Left lung (tissue), 10 donors: ENCODE data around the gene EGFR. TPM values are rescaled to one million over a fixed set of nuclear protein-coding genes. Genes with fewer than 3 reads are reported as not detected.

Source experiments
- ATAC-seq: fragments of 200-7000 bp; cut with Tn5 transposase; one replicate; pipeline ENCODE4 v1.9.1; 2020; ENCODE audit warnings: moderate library complexity
- DNase-seq, 4 donors: peaks; one replicate each; pipeline ENCODE4 v3.0.0-alpha.2; 2013 to 2020
- H3K27ac ChIP-seq, 2 donors: fragments of 200-600 bp; sonication (generic) in 1 of 2; one replicate each; pipeline versions ENCODE4 v1.5.0 to v1.8.0; 2020 to 2021
- H3K27me3 ChIP-seq, 2 donors: fragments of 200-600 bp; sonication (generic) in 1 of 2; one replicate each; pipeline versions ENCODE4 v1.5.0 to v1.8.0; 2020 to 2021
- H3K36me3 ChIP-seq, 2 donors: fragments of 200-600 bp; sonication (generic) in 1 of 2; one replicate each; pipeline versions ENCODE4 v1.5.0 to v1.8.0; 2020 to 2021
- H3K4me1 ChIP-seq, 2 donors: fragments of 200-600 bp; one replicate each; pipeline ENCODE4 v1.8.0; 2021
- H3K4me3 ChIP-seq, 2 donors: fragments of 200-600 bp; sonication (generic) in 1 of 2; one replicate each; pipeline versions ENCODE4 v1.5.0 to v1.8.0; 2020 to 2021; ENCODE audit warnings: mild to moderate bottlenecking in 1 of 2
- H3K9me3 ChIP-seq, 2 donors: fragments of 200-600 bp; sonication (generic) in 1 of 2; one replicate each; pipeline versions ENCODE4 v1.5.0 to v1.8.0; 2020 to 2021
- CTCF ChIP-seq, 2 donors: fragments of 200-600 bp; sonication (generic) in 1 of 2; IDR thresholded peaks; one replicate each; pipeline versions ENCODE4 v1.5.0 to v1.8.0; 2021; ENCODE audit warnings: antibody characterized with exemption in 2 of 2
- intact Hi-C, 2 donors: fragments of 100-400 bp; cut with DNase I; formaldehyde crosslinking; loops; one replicate each; pipeline versions ENCODE4 v1.11.2 to v1.14.2; 2022
- polyA plus RNA-seq, 6 donors: library from polyadenylated mRNA; unstranded; fragments of 120-200 nt; gene quantifications; one replicate each; pipeline ENCODE4 v1.2.1, GENCODE V29; 2013; ENCODE audit not compliant: insufficient read length in 6 of 6
- total RNA-seq, 2 donors: library from RNA; stranded (reverse); fragmentation: NEBNext Ultra II Directional; extraction: Animal tissue kit (Norgen Biotek cat#: 25700); gene quantifications; one replicate each; pipeline ENCODE4 v1.2.1, GENCODE V29; 2021
- donor health status: DM: no; HTN: yes; CAD: no.
- donor health status: DM: no; HTN: no; CAD: no.

EGFR gene
- total and polyA plus RNA-seq, 8 donors = 48.7 to 79.3 (median 54.1) TPM

DNA sequence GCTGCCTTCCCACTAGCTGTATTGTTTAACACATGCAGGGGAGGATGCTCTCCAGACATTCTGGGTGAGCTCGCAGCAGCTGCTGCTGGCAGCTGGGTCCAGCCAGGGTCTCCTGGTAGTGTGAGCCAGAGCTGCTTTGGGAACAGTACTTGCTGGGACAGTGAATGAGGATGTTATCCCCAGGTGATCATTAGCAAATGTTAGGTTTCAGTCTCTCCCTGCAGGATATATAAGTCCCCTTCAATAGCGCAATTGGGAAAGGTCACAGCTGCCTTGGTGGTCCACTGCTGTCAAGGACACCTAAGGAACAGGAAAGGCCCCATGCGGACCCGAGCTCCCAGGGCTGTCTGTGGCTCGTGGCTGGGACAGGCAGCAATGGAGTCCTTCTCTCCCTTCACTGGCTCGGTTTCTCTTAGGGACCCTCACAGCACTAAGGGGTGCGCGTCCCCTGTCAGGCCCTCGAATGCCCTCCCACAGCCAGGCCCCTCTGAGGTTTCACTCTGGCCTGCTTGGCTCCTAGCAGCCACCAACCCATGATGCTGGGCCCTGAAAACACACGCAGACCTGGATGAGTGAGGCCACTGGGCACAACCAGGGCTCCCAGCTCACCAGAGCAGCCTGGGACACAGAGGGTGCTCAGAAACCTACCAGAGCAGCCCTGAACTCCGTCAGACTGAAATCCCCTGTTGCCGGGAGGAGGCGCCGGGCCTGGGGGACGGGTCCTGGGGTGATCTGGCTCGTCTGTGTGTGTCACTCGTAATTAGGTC lies 173.3 kb downstream of the EGFR start:
- H3K27me3 ChIP-seq = no peaks in the 10 kb centered on the region
- peaks cover 0 to 12% of the 10 kb centered on the region in 2 donors for H3K36me3 ChIP-seq
- peak overlapping the region; percentile 48 for H3K27ac ChIP-seq
- DNase-seq (no peak), ATAC-seq (no peak)
- H3K4me3 ChIP-seq = no peak overlapping the region
- no peak for TF ChIP-seq CTCF (IDR thresholded peaks at IDR 0.05)
- H3K4me1 ChIP-seq = peaks cover 4 to 21% of the 10 kb centered on the region in 2 donors
- intact Hi-C loops = no loop called here
- H3K9me3 ChIP-seq = no peaks in the 10 kb centered on the region

GRCh38 chr7:55192723-55193122 lies 173.9 kb downstream of the EGFR start:
- intact Hi-C loops = no loop called here
- Histone ChIP-seq H3K4me3 (no peak overlapping the region), H3K36me3 (peaks cover 0 to 12% of the 10 kb centered on the region in 2 donors), H3K27ac (peak overlapping the region; percentile 26 to 48), H3K9me3 (no peaks in the 10 kb centered on the region), H3K27me3 (no peaks in the 10 kb centered on the region), H3K4me1 (peaks cover 4 to 19% of the 10 kb centered on the region in 2 donors)
- ATAC-seq (no peak), DNase-seq (peak in 2 of 4 donors; percentile 24 to 53)
- no peak for TF ChIP-seq CTCF (IDR thresholded peaks at IDR 0.05)

DNA sequence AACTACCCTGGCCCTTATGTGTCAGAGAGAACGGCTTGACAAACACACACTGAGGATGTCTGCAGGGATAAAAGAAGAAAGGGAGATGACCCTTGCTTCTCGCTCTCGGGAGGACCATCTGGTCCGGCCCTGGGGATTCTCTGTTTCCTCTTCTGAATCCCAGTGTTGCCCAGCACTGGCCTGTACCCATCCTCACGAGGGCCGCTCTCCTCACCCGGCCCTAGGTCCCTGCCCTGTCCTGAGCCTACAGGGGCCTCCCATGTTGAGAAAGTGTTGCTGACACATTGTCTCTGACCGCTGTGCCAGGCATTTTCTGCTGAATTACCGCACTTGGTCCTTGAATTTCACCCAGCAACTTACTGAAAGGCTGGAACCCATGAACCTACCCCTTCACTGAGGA lies 174.4 kb downstream of the EGFR start:
- H3K27me3 ChIP-seq = no peaks in the 10 kb centered on the region
- intact Hi-C loops = no loop called here
- H3K36me3 ChIP-seq = peaks cover 0 to 12% of the 10 kb centered on the region in 2 donors
- DNase-seq (no peak), ATAC-seq (no peak)
- peak overlapping the region; percentile 26 for H3K27ac ChIP-seq
- H3K9me3 ChIP-seq = no peaks in the 10 kb centered on the region
- peaks cover 4 to 13% of the 10 kb centered on the region in 2 donors for H3K4me1 ChIP-seq
- H3K4me3 ChIP-seq = no peak overlapping the region
- no peak for TF ChIP-seq CTCF (IDR thresholded peaks at IDR 0.05)

GRCh38 chr7:55194522-55194921 lies 175.7 kb downstream of the EGFR start:
- DNase-seq (peak in 1 of 4 donors; percentile 56), ATAC-seq (peak; percentile 88)
- intact Hi-C loops = no loop called here
- no peak for TF ChIP-seq CTCF (IDR thresholded peaks at IDR 0.05)
- Histone ChIP-seq H3K27ac (peak overlapping the region in 1 of 2 donors; percentile 34), H3K4me1 (peaks cover 4 to 7% of the 10 kb centered on the region in 2 donors), H3K9me3 (no peaks in the 10 kb centered on the region), H3K36me3 (peaks cover 0 to 21% of the 10 kb centered on the region in 2 donors), H3K4me3 (no peak overlapping the region), H3K27me3 (no peaks in the 10 kb centered on the region)

DNA sequence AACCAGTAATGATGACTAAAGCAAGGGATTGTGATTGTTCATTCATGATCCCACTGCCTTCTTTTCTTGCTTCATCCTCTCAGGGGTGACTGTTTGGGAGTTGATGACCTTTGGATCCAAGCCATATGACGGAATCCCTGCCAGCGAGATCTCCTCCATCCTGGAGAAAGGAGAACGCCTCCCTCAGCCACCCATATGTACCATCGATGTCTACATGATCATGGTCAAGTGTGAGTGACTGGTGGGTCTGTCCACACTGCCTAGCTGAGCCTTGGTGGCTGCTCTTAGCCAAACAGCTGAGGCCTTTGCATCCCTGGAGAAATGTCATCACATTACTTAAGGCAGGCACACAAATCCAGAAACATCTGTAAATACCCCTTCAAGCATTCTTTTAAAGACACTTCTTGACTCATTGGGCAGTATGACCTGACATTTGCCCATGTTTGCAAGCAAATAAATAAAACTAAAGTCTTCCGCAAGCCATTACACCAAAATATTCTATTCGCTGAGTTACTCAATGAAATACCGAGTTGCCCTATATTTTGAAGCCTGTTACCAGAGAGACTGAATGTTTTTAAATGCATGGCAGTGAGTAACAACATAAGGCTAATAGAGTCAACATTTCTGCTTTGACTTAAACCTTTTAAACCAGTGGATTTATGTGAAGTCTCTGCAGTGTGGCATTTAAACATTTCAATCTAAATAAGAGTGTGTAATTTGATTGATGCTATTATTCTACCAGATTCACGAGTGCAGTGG lies 180.0 kb downstream of the EGFR start:
- ATAC-seq (no peak), DNase-seq (no peak)
- Histone ChIP-seq H3K4me3 (no peak overlapping the region), H3K27ac (no peak overlapping the region), H3K4me1 (no peaks in the 10 kb centered on the region), H3K36me3 (peaks cover 0 to 42% of the 10 kb centered on the region in 2 donors), H3K9me3 (no peaks in the 10 kb centered on the region), H3K27me3 (no peaks in the 10 kb centered on the region)
- intact Hi-C loops = no loop called here
- no peak for TF ChIP-seq CTCF (IDR thresholded peaks at IDR 0.05)
